HEK293 (cell line): ENCODE results near the gene ADRA2B.

ENCODE experiments used
- CTCF ChIA-PET: fragments of 350-600 bp; formaldehyde crosslinking; extraction: SDS; loops from one replicate; lab custom pipeline; 2021; ENCODE audit warnings: antibody characterized with exemption; lab: Yijun Ruan, JAX
- POLR2A ChIA-PET: fragments of 300-600 bp; formaldehyde crosslinking; extraction: SDS; loops from one replicate; lab custom pipeline; 2020; ENCODE audit warnings: antibody characterized with exemption, inconsistent platforms; lab: Yijun Ruan, JAX
- H3K27ac ChIP-seq: fragments of 200-500 bp; sonication (Bioruptor generic); 2 replicates; pipeline ENCODE4 v1.5.1; 2014; ENCODE audit warnings: low read depth, low read length, control low read depth, inconsistent platforms; ENCODE audit errors: extremely low read depth
- H3K36me3 ChIP-seq, 2 experiments: fragments of 200-500 bp in 1 of 2; sonication (Bioruptor generic) in 1 of 2; 1 replicate in 1 of 2; 2 replicates in 1 of 2; pipeline ENCODE4 v1.5.1; 2014 to 2017; ENCODE audit warnings: inconsistent platforms in 2 of 2, low read length in 2 of 2; ENCODE audit not compliant: control insufficient read depth in 2 of 2, insufficient read depth in 1 of 2
- H3K4me1 ChIP-seq: fragments of 200-500 bp; sonication (Bioruptor generic); 2 replicates; pipeline ENCODE4 v1.5.1; 2014; ENCODE audit warnings: mild to moderate bottlenecking, low read length, inconsistent platforms; ENCODE audit not compliant: control insufficient read depth, insufficient read depth
- H3K4me3 ChIP-seq: 2 replicates; pipeline ENCODE4 v1.5.1; 2011; ENCODE audit warnings: low read depth, mild to moderate bottlenecking, control low read depth, low read length, moderate library complexity
- H3K9me3 ChIP-seq: fragments of 200-500 bp; sonication (Bioruptor generic); 2 replicates; pipeline ENCODE4 v1.5.1; 2014; ENCODE audit warnings: low read depth, low read length, inconsistent platforms; ENCODE audit not compliant: control insufficient read depth, insufficient read depth
- BCL11B ChIP-seq: fragments of 450-650 bp; formaldehyde crosslinking; IDR thresholded peaks from 2 replicates; pipeline ENCODE4 v1.5.1; 2016; ENCODE audit warnings: low read depth, missing biosample characterization, missing genetic modification characterization
- GLI2 ChIP-seq: fragments of 450-650 bp; formaldehyde crosslinking; IDR thresholded peaks from 2 replicates; pipeline ENCODE4; 2017; ENCODE audit warnings: missing biosample characterization, missing genetic modification characterization, low read depth, borderline replicate concordance
- HOXA7 ChIP-seq: sonication (generic); formaldehyde crosslinking; IDR thresholded peaks from 2 replicates; pipeline ENCODE4 v1.8.1; 2022; ENCODE audit warnings: missing genetic modification reagents, borderline replicate concordance
- KLF1 ChIP-seq: fragments of 450-650 bp; formaldehyde crosslinking; IDR thresholded peaks from 2 replicates; pipeline ENCODE4 v1.5.1; 2016; ENCODE audit warnings: missing biosample characterization, missing genetic modification characterization
- YY2 ChIP-seq: fragments of 450-650 bp; formaldehyde crosslinking; IDR thresholded peaks from 2 replicates; pipeline ENCODE4 v1.5.1; 2016; ENCODE audit warnings: missing biosample characterization, missing genetic modification characterization
- ZBTB49 ChIP-seq: fragments of 450-650 bp; formaldehyde crosslinking; IDR thresholded peaks from 2 replicates; pipeline ENCODE4 v1.5.1; 2016; ENCODE audit warnings: missing biosample characterization, missing genetic modification characterization, low read depth
- ZEB2 ChIP-seq: fragments of 450-650 bp; formaldehyde crosslinking; IDR thresholded peaks from 2 replicates; pipeline ENCODE4 v1.5.1; 2016; ENCODE audit warnings: missing biosample characterization, missing genetic modification characterization
- ZNF155 ChIP-seq: fragments of 450-650 bp; formaldehyde crosslinking; IDR thresholded peaks from 2 replicates; pipeline ENCODE4 v1.5.1; 2016; ENCODE audit warnings: missing biosample characterization, missing genetic modification characterization
- ZNF239 ChIP-seq: fragments of 450-650 bp; formaldehyde crosslinking; IDR thresholded peaks from 2 replicates; pipeline ENCODE4 v1.5.1; 2016; ENCODE audit warnings: missing biosample characterization, missing genetic modification characterization
- ZNF404 ChIP-seq: fragments of 450-650 bp; formaldehyde crosslinking; IDR thresholded peaks from 2 replicates; pipeline ENCODE4 v1.5.1; 2017; ENCODE audit warnings: missing biosample characterization, missing genetic modification characterization
- ZNF416 ChIP-seq: fragments of 450-650 bp; formaldehyde crosslinking; IDR thresholded peaks from 2 replicates; pipeline ENCODE4 v1.5.1; 2016; ENCODE audit warnings: missing biosample characterization, missing genetic modification characterization
- ZNF513 ChIP-seq: fragments of 450-650 bp; IDR thresholded peaks from 2 replicates; pipeline ENCODE4 v1.5.1; 2018; ENCODE audit warnings: missing biosample characterization, missing genetic modification characterization
- ZNF561 ChIP-seq: fragments of 450-650 bp; IDR thresholded peaks from 2 replicates; pipeline ENCODE4 v1.5.1; 2018; ENCODE audit warnings: missing biosample characterization, missing genetic modification characterization, borderline replicate concordance
- ZNF571 ChIP-seq: fragments of 450-650 bp; formaldehyde crosslinking; IDR thresholded peaks from 2 replicates; pipeline ENCODE4 v1.5.0; 2017; ENCODE audit warnings: missing biosample characterization, missing genetic modification characterization
- ZNF580 ChIP-seq: fragments of 450-650 bp; formaldehyde crosslinking; IDR thresholded peaks from 2 replicates; pipeline ENCODE4 v1.5.1; 2016; ENCODE audit warnings: missing biosample characterization, missing genetic modification characterization
- ZNF623 ChIP-seq: fragments of 450-650 bp; formaldehyde crosslinking; IDR thresholded peaks from 2 replicates; pipeline ENCODE4 v1.5.1; 2016; ENCODE audit warnings: missing biosample characterization, missing genetic modification characterization
- ZNF645 ChIP-seq: fragments of 450-650 bp; formaldehyde crosslinking; IDR thresholded peaks from 2 replicates; pipeline ENCODE4; 2016; ENCODE audit warnings: missing biosample characterization, missing genetic modification characterization
- ZNF660 ChIP-seq: fragments of 450-650 bp; IDR thresholded peaks from 2 replicates; pipeline ENCODE4 v1.5.1; 2018; ENCODE audit warnings: missing biosample characterization, mild to moderate bottlenecking, missing genetic modification characterization
- ZNF776 ChIP-seq: fragments of 450-650 bp; formaldehyde crosslinking; IDR thresholded peaks from 2 replicates; pipeline ENCODE4 v1.5.0; 2017; ENCODE audit warnings: missing biosample characterization, missing genetic modification characterization, borderline replicate concordance
- ZXDB ChIP-seq: fragments of 450-650 bp; formaldehyde crosslinking; IDR thresholded peaks from 2 replicates; pipeline ENCODE4 v1.5.1; 2016; ENCODE audit warnings: missing biosample characterization, missing genetic modification characterization

Gene ADRA2B

GRCh38 chr2:96115631-96116423 is 544 bp downstream of the ADRA2B start:
- POLR2A ChIA-PET, result interaction anchor here (0.6 kb wide), 1 partner anchor 541 kb away, joined by 5 read pairs; no protein-coding TSS in a partner anchor

GRCh38 chr2:96114903-96115581 is 1.3 kb downstream of the ADRA2B start:
- Histone ChIP-seq H3K4me1 (no peaks in the 10 kb centered on the region), H3K36me3 (no peaks in the 10 kb centered on the region), H3K27ac (no peak overlapping the region), H3K4me3 (no peak overlapping the region), H3K9me3 (no peaks in the 10 kb centered on the region)
- ChIA-PET POLR2A (no interaction called here), CTCF (no interaction called here)
- peak; percentile 65 for TF ChIP-seq ZNF513 (tag by site-specific recombination)
- no peak for TF ChIP-seq ZNF623
- TF ChIP-seq ZBTB49 (tag by site-specific recombination), result no peak
- no peak for TF ChIP-seq ZNF561 (tag by site-specific recombination)
- no peak for TF ChIP-seq ZNF416

More at GRCh38 chr2:96115631-96116423, 544 bp downstream of the ADRA2B start:
- Histone ChIP-seq H3K4me1 (no peaks in the 10 kb centered on the region), H3K4me3 (peak overlapping the region; percentile 36; the same call in 1 of the 2 replicates), H3K9me3 (no peaks in the 10 kb centered on the region), H3K27ac (no peak overlapping the region), H3K36me3 (no peaks in the 10 kb centered on the region)
- CTCF ChIA-PET, result interaction anchor here (0.9 to 1.8 kb wide), 5 partner anchors 15 to 230 kb away, joined by 4 to 13 read pairs (median 5); no protein-coding TSS in a partner anchor
- no peak for TF ChIP-seq ZNF239 (tag by site-specific recombination)
- TF ChIP-seq ZNF660 (tag by site-specific recombination), result no peak
- no peak for TF ChIP-seq ZNF571
- no peak for TF ChIP-seq ZNF645
- no peak for TF ChIP-seq ZNF623
- TF ChIP-seq ZEB2, result no peak
- no peak for TF ChIP-seq GLI2
- TF ChIP-seq YY2 (tag by site-specific recombination), result no peak
- no peak for TF ChIP-seq KLF1 (tag by site-specific recombination)
- no peak for TF ChIP-seq HOXA7

GRCh38 chr2:96114546-96114902 is 1.8 kb downstream of the ADRA2B start:
- no peak for TF ChIP-seq ZNF155 (tag by site-specific recombination)
- no peak for TF ChIP-seq ZNF776 (tag by site-specific recombination)
- no peak for TF ChIP-seq ZNF404 (tag by site-specific recombination)
- TF ChIP-seq ZXDB (tag by site-specific recombination), result no peak
- TF ChIP-seq BCL11B (tag by site-specific recombination), result no peak
- no peak for TF ChIP-seq ZNF580
- H3K4me3 ChIP-seq, result no peak overlapping the region
- ChIA-PET POLR2A (no interaction called here), CTCF (no interaction called here)
- no peak overlapping the region for H3K27ac ChIP-seq
- H3K4me1 ChIP-seq, result no peaks in the 10 kb centered on the region
- H3K36me3 ChIP-seq, result no peaks in the 10 kb centered on the region
- H3K9me3 ChIP-seq, result no peaks in the 10 kb centered on the region
